A549 treated with CORT108297 at 1 μM for 4 hours (cell line): Measurements from ENCODE around the gene SULT1A3. TPM values are rescaled to one million over a fixed set of nuclear protein-coding genes. Genes with fewer than 3 reads are reported as not detected.

Source experiments
- total RNA-seq: library from RNA; stranded (reverse); fragments of 200-300 nt; extraction: Qiagen RNA extraction; gene quantifications from 5 replicates; pipeline ENCODE4 v1.2.3, GENCODE V29; 2022

SULT1A3 gene
- 6.1 to 13.7 TPM (median 8.6 TPM) in 5 replicates for total RNA-seq

DNA sequence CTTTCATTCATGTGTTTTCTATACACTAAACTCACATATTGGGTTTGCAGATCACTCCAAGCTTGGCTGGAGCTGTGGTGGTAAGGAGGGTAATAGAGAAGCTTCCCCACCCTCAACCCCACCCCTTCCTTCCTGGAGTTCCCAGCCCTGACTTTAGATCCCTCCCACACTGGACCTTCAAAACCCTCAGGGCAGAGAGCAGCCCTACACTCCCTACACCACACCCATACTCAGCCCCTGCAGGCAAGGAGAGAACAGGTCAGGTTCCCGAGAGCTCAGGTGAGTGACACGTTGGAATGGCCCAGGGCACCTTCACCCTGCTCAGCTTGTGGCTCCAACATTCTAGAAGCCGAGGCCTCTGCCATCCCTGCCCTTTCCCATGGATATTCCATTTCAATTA is at the start of gene SULT1A3:
Gene SULT1A3, plus strand, starts transcription at position 207 of the 400 bp plus-strand sequence. CDS start 1,474 bp downstream, outside the sequence.

DNA sequence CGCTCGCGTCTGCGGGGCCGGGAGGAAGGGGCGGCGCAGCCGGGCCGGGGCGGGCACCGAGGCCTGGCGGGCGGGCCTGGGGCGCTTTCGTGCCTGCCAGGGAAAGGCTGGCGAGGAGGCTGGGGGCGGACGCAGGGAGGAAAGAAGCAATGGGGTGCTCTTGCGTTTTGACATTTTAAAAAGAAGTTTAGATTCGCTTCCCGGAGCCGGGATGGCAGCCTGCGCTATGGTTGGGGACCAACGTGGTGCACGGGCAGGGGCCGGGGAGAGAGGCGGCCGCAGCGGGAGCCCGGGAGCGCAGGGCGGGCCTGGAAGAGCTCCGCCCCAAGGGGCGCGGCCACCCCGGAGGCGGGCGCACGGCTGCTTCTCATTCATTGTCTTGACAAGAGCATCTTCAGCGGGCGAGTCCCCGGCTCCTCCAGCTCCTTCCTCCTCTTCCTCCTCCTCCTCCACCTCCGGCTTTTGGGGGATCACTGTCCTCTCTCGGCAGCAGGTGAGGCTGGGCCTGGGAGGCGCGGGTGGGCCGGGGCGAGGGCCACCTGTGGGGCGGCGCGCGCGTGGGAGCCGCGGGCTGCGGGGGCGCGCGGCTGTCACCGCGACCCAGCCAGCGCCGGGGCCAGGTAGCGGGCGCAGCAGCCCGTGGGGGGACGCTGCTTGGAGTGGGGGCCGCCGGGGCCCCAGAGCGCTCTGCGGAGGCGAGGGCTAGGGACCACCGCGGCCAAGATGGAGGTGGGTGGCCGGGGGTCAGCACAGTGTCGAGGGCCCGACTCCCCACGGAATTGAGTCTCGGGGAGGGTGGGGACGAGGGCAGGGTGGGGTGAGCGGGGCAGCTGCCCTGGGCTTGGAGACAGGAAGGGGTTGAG is 15.6 kb upstream of the SULT1A3 start, which contains the start of gene CORO1A:
Gene CORO1A, plus strand, starts transcription at position 370 of the 863 bp plus-strand sequence. CDS start 1,608 bp downstream, outside the sequence.

DNA sequence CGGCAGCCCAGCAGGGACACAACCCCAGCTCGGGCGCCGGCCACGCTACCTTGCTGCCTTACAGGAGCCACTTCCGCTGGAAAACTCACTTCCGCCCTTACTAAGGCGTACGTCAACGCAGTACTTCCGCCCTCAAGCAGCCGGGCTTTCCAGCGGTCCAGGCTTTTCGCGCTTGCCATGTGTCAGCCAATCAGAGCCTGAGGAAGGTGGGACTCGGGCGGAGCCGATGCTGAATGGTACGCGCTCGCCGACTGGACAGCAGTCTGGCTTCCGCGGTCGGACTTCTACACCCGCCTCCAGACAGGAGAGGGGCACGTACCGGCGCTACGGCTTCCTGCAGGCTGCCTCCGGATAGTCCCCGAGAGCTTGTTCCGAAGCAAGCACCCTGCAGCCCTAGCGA is 5.4 kb upstream of the SULT1A3 start, which contains the start of the genes BOLA2B and SLX1A:
Gene BOLA2B, minus strand, starts transcription at position 52 of the 400 bp plus-strand sequence. CDS start 71 bp downstream, outside the sequence.
Gene SLX1A, plus strand, starts transcription at position 261 of the 400 bp plus-strand sequence. CDS start 210 bp downstream, outside the sequence.

DNA sequence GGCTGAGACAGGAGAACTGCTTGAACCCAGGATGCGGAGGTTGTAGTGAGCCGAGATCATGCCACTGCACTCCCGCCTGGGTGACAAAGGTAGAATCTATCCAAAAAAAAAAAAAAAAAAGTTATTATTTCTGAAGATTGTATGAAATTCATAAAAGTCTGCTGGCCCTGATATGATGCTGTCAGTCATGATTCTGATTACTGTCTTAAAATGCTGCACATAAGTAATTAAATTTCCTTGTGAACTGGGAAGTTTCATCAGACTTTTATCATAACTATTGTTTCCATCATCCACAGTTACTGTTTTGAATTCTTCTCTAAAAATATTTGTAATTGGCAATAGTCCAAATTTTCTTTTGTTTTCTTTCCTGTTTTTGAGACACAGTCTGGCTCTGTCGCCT is 49.3 kb downstream of the SULT1A3 start, which contains the start of gene NPIPB13:
Gene NPIPB13, minus strand, starts transcription at position 101 of the 400 bp plus-strand sequence. CDS start 2,906 bp downstream, outside the sequence.

Other genes starting within 250 kb of the SULT1A3 start
- 78.2 to 104 TPM (median 102 TPM) in 5 replicates for gene TMEM219, start 237.2 kb upstream of the SULT1A3 start, total RNA-seq
- gene TAOK2, start 225.4 kb upstream of the SULT1A3 start, total RNA-seq: 24.7 to 36.8 TPM (median 34.0 TPM) in 5 replicates
- 13.5 to 17.8 TPM (median 15.3 TPM) in 5 replicates for gene HIRIP3, start 203.6 kb upstream of the SULT1A3 start, total RNA-seq
- 107 to 127 TPM (median 109 TPM) in 5 replicates for gene INO80E, start 203.0 kb upstream of the SULT1A3 start, total RNA-seq
- gene DOC2A, start 188.2 kb upstream of the SULT1A3 start, total RNA-seq: 1.7 to 3.3 TPM (median 2.7 TPM) in 5 replicates
- not detected in 5 replicates for gene C16orf92, start 176.1 kb upstream of the SULT1A3 start, total RNA-seq
- gene TLCD3B, start 168.0 kb upstream of the SULT1A3 start, total RNA-seq: 0.23 to 0.58 TPM (median 0.42 TPM) in 5 replicates
- 1,632 to 1,949 TPM (median 1,887 TPM) in 5 replicates for gene ALDOA, start 133.5 kb upstream of the SULT1A3 start, total RNA-seq
- 130 to 155 TPM (median 149 TPM) in 5 replicates for gene PPP4C, start 123.3 kb upstream of the SULT1A3 start, total RNA-seq
- 0.08 to 0.34 TPM (median 0.29 TPM) in 5 replicates for gene TBX6, start 107.3 kb upstream of the SULT1A3 start, total RNA-seq
- 6.0 to 12.1 TPM (median 10.9 TPM) in 5 replicates for gene YPEL3, start 103.0 kb upstream of the SULT1A3 start, total RNA-seq
- 1.2 to 3.0 TPM (median 1.8 TPM) in 5 replicates for gene GDPD3, start 85.7 kb upstream of the SULT1A3 start, total RNA-seq
- gene MAPK3, start 76.0 kb upstream of the SULT1A3 start, total RNA-seq: 31.0 to 37.4 TPM (median 35.7 TPM) in 5 replicates
- 2.6 to 3.7 TPM (median 2.8 TPM) in 5 replicates for gene CORO1A, start 15.7 kb upstream of the SULT1A3 start, total RNA-seq
- 128 to 240 TPM (median 221 TPM) in 5 replicates for gene BOLA2B, start 5.6 kb upstream of the SULT1A3 start, total RNA-seq
- gene SLX1A, start 5.4 kb upstream of the SULT1A3 start, total RNA-seq: 11.1 to 23.3 TPM (median 17.7 TPM) in 5 replicates
- gene NPIPB13, start 49.2 kb downstream of the SULT1A3 start, total RNA-seq: 2.0 to 2.8 TPM (median 2.2 TPM) in 5 replicates
- 61.6 to 68.7 TPM (median 66.4 TPM) in 5 replicates for gene CD2BP2, start 156.1 kb downstream of the SULT1A3 start, total RNA-seq
- gene TBC1D10B, start 171.2 kb downstream of the SULT1A3 start, total RNA-seq: 24.8 to 34.5 TPM (median 31.6 TPM) in 5 replicates
- 0.38 to 0.55 TPM (median 0.48 TPM) in 3 of 5 replicates, not detected in the others for gene MYL11, start 175.5 kb downstream of the SULT1A3 start, total RNA-seq
- 0.58 to 2.5 TPM (median 2.1 TPM) in 5 replicates for gene SEPTIN1, start 183.3 kb downstream of the SULT1A3 start, total RNA-seq
- 11.7 to 13.0 TPM (median 12.4 TPM) in 5 replicates for gene ZNF48, start 196.2 kb downstream of the SULT1A3 start, total RNA-seq
- 3.0 to 6.8 TPM (median 5.5 TPM) in 5 replicates for gene ZNF771, start 208.4 kb downstream of the SULT1A3 start, total RNA-seq
- 103 to 143 TPM (median 138 TPM) in 5 replicates for gene DCTPP1, start 230.8 kb downstream of the SULT1A3 start, total RNA-seq
- 48.6 to 54.5 TPM (median 51.1 TPM) in 5 replicates for gene SEPHS2, start 246.6 kb downstream of the SULT1A3 start, total RNA-seq